ENCODE data around the gene CFAP99.

CFAP99 gene

GRCh38 chr4:2432004-2432403 is 13.2 kb downstream of the CFAP99 start:
- DNase-seq: no peak

GRCh38 chr4:2432991-2433530 is 14.3 kb downstream of the CFAP99 start:
- DNase-seq: no peak

DNA sequence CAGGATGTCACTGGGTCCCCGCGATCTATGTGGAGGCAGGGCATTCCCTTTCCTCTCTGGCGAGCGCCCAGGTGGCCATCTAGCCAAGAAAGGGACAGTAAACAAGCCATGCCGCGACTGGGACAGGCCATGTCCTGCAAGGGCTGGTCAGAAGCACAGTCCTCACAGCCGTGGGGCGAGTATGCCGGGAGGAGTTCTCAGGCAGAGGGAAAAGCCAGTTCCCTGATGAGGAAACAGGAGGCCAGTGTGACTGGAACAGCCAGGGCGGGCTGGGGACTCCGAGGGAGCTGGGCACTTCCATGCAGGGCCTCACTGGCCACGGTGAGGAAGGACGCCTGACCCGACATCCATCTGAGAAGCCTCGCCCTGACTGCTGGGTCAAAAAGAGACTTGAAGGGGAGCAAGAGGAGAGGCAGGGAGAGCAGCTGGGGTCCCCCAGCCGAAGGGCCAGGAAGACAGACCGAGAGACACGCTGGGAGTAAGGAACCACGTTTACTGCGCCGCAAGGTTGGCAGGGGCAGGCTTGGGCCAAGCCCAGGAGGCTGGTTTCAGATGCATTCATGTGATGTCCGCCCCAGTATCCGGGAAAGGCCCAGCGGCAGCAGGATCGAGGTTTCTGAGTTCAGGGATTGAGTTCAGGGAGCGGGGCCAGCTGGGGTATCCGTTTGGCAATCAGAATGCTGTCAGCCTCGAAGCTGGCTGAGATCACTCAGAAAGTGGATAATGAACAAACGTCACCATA is 15.0 kb downstream of the CFAP99 start:
- DNase-seq: no peak

- no peak for DNase-seq
Measured at GRCh38 chr4:2434420-2434819, 15.7 kb downstream of the CFAP99 start.

DNA sequence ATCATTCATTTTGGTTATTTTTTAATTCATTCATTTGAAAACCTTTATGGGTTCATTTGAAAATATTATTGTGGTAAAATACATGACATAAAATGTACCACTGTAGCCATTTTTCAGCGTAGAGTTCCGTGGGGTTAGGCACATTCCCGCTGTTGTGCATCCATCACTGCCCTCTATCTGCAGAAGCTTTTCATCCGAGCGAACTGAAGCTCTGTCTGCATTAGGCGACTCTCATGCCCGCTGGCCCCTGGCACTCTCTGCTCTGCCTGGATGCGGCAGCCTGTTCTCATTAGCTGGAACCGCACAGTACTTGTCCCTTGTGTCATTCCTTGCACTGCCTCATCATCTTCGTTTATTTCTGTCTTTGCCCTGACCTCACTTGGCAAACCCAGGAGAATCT is 17.5 kb downstream of the CFAP99 start:
- DNase-seq: no peak

DNA sequence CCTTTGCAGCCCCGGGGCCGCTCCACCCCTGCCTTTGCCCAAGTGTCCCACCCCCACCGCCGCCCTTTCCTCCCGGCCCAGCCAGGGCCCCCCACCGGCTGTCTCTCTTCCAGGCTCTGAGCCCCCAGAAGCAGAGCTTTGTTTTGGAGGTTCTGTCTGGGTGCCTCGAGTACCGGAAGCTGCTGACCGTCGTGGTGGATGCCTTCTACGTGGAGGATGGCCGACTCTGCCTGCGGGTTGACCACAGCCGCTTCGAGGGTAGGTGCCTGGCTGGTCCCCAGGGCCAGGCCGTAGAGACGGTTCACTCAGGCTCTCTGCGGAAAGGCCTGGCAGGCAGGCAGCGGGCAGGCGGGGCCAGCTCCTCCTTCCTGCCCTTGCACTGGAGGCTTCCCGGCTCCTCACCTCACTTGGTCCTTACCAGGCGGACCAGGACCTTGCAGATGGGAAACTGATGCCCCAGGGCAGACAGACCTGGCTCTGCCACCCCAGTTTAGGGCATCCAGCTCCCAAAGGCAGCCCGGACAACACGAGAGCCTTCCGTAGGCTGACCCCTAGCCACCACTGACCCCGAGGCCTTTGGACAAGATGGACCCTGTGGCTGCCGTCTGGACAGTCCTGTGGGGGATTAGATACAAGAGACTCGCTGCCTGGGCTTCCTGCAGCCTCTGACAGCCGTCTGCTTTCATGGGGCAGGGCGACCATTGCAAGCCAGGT is 18.2 kb downstream of the CFAP99 start:
- no peak for DNase-seq

DNA sequence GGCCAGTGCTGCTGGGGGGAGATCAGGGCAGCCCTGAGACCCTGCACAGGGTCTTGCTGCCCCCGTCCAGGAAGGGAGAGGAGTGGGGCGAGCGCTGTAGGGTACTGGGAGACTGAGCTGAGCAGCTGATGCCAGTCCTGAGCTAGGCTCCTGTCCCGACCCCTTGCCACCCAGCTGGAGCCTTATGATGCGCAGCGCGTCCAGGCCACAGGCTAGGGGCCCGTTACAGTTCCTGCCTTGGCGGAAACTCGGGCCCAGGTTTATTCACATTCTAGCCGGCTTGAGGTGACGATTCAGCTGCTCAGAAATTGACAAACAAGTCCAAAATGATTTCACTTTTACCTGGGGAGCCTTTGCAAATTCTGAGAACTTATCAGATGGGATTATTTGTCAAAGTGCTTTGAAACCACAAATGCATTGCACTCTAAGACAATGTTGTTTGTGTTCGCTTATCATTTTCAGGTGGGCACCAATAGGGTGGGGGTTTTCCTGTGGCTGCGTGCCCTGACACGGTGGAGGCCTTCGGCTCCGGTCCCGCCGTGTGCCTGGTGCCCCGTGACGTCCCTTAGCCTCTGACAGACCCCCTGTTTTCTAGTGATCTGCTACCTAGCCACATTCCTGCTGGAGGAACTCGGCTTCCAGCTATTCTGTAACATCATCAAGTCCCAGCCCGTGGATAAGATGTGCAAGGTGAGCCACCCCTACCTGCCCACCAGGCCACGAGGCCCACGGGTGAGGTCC is 18.9 kb downstream of the CFAP99 start:
- no peak for DNase-seq

- DNase-seq: no peak
Measured at GRCh38 chr4:2438822-2439718, 20.3 kb downstream of the CFAP99 start.

- DNase-seq: peak; percentile 59
Measured at GRCh38 chr4:2441393-2442174, 22.8 kb downstream of the CFAP99 start.

- no peak for DNase-seq
Measured at GRCh38 chr4:2442175-2442993, 23.6 kb downstream of the CFAP99 start.

DNA sequence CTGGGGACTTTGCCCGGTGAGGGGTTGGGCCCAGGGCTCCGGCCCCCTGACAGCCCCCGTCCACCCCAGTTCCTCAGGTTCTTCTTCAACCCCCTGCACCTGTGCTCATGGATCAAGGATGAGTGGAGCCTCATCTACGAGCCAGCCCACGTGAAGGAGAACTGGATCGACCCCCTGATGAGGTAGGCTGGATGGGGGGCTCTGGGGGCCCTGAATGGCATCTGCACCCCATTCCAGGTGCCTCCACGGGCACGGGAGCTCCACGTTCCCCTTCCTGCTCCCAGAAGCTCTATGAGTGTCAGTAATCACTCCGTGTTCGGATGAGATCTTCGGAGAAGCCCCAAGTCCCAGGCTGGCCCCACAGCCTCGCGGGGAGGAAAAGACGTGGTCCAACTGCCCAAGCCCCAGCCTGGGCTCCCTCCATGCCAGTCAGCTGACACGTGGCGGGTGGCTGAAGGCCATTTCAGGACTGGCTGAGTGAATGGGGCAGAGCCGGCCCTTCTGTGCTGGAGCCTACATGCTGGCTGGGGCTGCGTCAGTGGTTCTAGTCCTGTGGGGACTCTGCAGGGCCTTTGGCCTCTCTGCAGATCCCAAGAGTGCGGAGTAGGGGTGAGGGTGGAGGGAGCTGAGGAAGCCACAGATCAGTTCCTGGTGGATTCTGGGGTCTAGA is 24.4 kb downstream of the CFAP99 start:
- no peak for DNase-seq

DNA sequence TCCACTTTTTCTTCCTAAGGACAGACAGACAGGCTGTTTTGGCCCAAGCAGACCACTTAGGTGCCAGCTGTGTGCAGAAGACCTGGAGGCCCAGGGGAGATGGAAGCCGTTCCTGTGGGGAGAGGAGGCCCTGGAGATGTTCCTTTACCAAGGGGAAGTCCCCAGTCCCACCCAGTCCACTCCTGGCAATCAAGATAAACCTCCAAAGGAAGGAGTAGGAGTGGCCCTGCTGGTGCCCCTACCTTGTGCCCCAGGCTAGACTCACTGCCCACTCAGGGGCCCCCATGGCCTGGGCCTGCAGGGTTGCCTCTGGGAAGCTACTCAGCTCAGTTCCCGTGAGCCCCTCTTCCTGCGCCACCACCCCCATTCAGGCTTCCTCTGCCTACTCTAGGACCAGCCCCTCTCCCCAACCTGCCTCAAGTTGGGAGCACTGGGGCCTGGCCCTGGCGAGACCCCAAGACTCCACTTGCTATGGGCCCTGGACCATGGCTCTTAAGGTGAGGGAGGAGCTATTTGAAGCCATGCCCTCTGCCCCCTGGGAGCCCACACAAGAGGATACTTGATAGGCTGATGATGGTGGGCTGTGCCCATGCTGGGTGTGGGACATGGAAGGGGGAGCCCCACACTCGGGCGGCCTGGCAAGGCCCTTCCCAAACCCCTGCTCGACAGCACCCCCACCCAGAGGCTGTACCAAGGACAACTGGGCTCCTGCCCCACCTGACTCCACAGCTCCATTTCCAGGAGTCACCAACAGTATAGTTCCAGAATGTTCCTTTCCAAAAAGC is 25.4 kb downstream of the CFAP99 start:
- no peak for DNase-seq

DNA sequence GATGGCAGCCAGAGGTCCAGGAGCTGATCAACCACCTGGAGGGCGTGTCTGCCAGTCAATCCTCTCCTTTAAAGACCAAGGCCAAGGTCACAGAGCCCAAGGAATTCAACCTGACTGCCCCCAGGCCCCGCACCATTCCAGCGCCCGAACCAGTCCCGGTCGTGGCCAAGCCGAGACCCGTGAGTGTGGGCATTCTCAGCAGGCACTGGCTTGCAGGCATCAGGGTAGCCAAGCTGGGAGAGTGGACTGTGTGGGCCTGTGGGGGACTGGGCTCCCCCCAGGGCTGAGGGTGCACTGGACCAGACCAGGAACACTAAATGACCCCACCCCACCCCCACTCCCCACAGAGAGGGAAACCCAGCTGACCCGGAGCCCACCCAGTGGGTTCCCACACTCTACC is 26.4 kb downstream of the CFAP99 start:
- no peak for DNase-seq

GRCh38 chr4:2445571-2445970 is 26.8 kb downstream of the CFAP99 start:
- DNase-seq: no peak

GRCh38 chr4:2446656-2447564 is 28.2 kb downstream of the CFAP99 start:
- DNase-seq: no peak

DNA sequence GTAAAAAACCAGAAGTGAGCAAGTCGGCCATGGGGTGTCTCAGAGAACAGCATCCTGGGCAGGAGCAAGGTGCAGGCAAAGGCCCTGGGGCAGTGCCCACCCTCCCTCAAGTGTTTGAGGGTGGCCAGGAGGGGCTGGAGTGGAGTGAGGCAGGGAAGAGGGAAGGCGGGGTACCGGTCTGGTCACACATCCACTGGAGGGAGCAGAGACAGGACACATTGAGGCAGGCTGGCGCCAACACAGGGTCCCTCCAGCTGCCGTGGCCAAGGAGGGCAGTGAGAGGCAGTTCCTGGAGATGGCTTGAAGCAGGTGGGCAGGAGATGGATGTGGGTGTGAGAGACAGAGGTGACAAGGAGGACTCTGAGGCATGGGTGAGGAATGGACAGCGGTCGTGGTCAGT is 29.8 kb downstream of the CFAP99 start:
- DNase-seq: no peak

DNA sequence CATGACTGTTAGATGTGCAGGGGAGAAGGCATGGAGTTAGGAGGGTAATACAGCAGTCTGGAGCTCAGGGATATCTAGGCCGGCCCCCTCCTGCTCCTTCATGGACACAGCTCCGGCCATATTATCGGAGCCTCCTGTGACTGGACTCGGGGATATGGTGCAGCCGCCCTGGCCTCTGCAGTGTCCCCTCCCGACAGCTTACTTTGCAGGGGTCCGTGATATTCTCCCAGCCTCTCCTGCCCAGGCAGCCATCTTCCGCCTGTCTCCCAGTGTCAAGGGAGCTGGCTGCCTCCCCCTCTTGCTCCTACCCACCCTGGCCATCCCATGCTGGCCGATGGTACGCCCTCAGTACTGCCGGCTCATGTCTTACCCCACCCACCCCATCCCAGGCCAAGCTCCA is 30.3 kb downstream of the CFAP99 start:
- no peak for DNase-seq

All from stimulated activated CD4-positive, alpha-beta T cell treated with anti-CD3 and anti-CD28 coated beads, Interleukin-12 subunit alpha, Interleukin-12 subunit beta, amount 100 ng/mL, for 4 hours (primary cell).